ENCODE data around the gene AGAP1.

AGAP1 gene

GRCh38 chr2:236180076-236180816 is 686.4 kb downstream of the AGAP1 start:
- H3K27ac ChIP-seq: no peak overlapping the region
- TF ChIP-seq CTCF (conservative IDR thresholded peaks at IDR 0.05): no peak

- peak; percentile 88 for TF ChIP-seq CTCF (conservative IDR thresholded peaks at IDR 0.05)
- H3K27ac ChIP-seq: no peak overlapping the region
These were observed 687.1 kb downstream of the AGAP1 start for GRCh38 chr2:236180831-236181453.

Data from VCaP (cell line).